Hepatocyte (in vitro differentiated cells): ENCODE results near the gene PIGU. TPM values are rescaled to one million over a fixed set of nuclear protein-coding genes. Genes with fewer than 3 reads are reported as not detected.

Experiments used
- DNase-seq: peaks from one replicate; pipeline ENCODE4 v3.0.0-alpha.2; 2016; ENCODE audit warnings: low spot score
- H2AFZ ChIP-seq: fragments of 200-600 bp; sonication (generic); 2 replicates; pipeline ENCODE4 v1.6.0; 2016; ENCODE audit warnings: antibody characterized with exemption, mild to moderate bottlenecking
- H3K27ac ChIP-seq: fragments of 200-600 bp; sonication (generic); 2 replicates; pipeline ENCODE4 v1.5.1; 2016; ENCODE audit warnings: mild to moderate bottlenecking
- H3K27me3 ChIP-seq: fragments of 200-600 bp; sonication (generic); 2 replicates; pipeline ENCODE4 v1.6.1; 2016
- H3K36me3 ChIP-seq: fragments of 200-600 bp; sonication (generic); replicated peaks from 2 replicates; pipeline ENCODE4 v1.5.1; 2016; ENCODE audit warnings: low read depth; ENCODE audit not compliant: insufficient read depth
- H3K4me1 ChIP-seq: fragments of 200-600 bp; sonication (generic); 2 replicates; pipeline ENCODE4 v1.5.1; 2016; ENCODE audit warnings: mild to moderate bottlenecking, moderate library complexity; ENCODE audit not compliant: insufficient read depth
- H3K4me2 ChIP-seq: fragments of 200-600 bp; sonication (generic); 2 replicates; pipeline ENCODE4 v1.6.0; 2016
- H3K4me3 ChIP-seq: fragments of 200-600 bp; sonication (generic); 2 replicates; pipeline ENCODE4 v1.5.1; 2016; ENCODE audit warnings: mild to moderate bottlenecking
- H3K79me2 ChIP-seq: fragments of 200-600 bp; sonication (generic); 2 replicates; pipeline ENCODE4 v1.6.0; 2017; ENCODE audit warnings: mild to moderate bottlenecking
- H3K9me2 ChIP-seq: fragments of 200-600 bp; sonication (generic); replicated peaks from 2 replicates; pipeline ENCODE4 v1.6.0; 2017; ENCODE audit warnings: mild to moderate bottlenecking; ENCODE audit not compliant: insufficient read depth
- H3K9me3 ChIP-seq: fragments of 200-600 bp; sonication (generic); 2 replicates; pipeline ENCODE4 v1.5.1; 2016; ENCODE audit warnings: low read depth, mild to moderate bottlenecking
- H4K20me1 ChIP-seq: fragments of 200-600 bp; sonication (generic); 2 replicates; pipeline ENCODE4 v1.6.0; 2016; ENCODE audit warnings: mild to moderate bottlenecking; ENCODE audit not compliant: insufficient read depth, poor library complexity, severe bottlenecking
- CTCF ChIP-seq: fragments of 200-600 bp; sonication (generic); IDR thresholded peaks from 2 replicates; pipeline ENCODE4 v1.5.1; 2016; ENCODE audit warnings: antibody characterized with exemption, mild to moderate bottlenecking; ENCODE audit not compliant: poor library complexity
- EZH2 ChIP-seq: fragments of 200-600 bp; sonication (generic); IDR thresholded peaks from 2 replicates; pipeline ENCODE4 v1.6.1; 2016; ENCODE audit warnings: antibody characterized with exemption, mild to moderate bottlenecking, borderline replicate concordance
- EZH2phosphoT487 ChIP-seq: fragments of 200-600 bp; sonication (generic); IDR thresholded peaks from one replicate; pipeline ENCODE4 v1.6.1; 2018; ENCODE audit warnings: antibody characterized with exemption, mild to moderate bottlenecking, low read depth, moderate library complexity; ENCODE audit not compliant: unreplicated experiment, severe bottlenecking
- WGBS: methylation state at CpG from one replicate; pipeline ENCODE4 v1.1.6; 2016; ENCODE audit warnings: low lambda C conversion rate; ENCODE audit errors: missing lambda C conversion rate; 5-methylcytosine and 5-hydroxymethylcytosine counted together
- polyA plus RNA-seq: library from polyadenylated mRNA; unstranded; fragments of >200 nt; fragmentation: Nextera tagmentation; extraction: Ambion mirVana; gene quantifications from 2 replicates; pipeline ENCODE4 v1.2.1, GENCODE V29; 2016
- total RNA-seq: library from RNA; depleted of rRNA; stranded (reverse); fragments of >200 nt; gene quantifications from 2 replicates; pipeline ENCODE4 v1.2.3, GENCODE V29; 2014

Gene PIGU
- total and polyA plus RNA-seq, 2 experiments from 2014 or later, result 19.3 to 31.5 TPM

GRCh38 chr20:34579979-34580940, 96.6 kb downstream of the PIGU start:
- Histone ChIP-seq H3K9me3 (no peaks in the 10 kb centered on the region), H3K4me2 (no peak overlapping the region), H3K36me3 (no peaks in the 10 kb centered on the region), H3K79me2 (no peaks in the 10 kb centered on the region), H3K4me1 (peaks cover 4% of the 10 kb centered on the region), H2AFZ (no peak overlapping the region), H3K27me3 (no peaks in the 10 kb centered on the region), H3K4me3 (no peak overlapping the region), H3K9me2 (no peaks in the 10 kb centered on the region), H3K27ac (no peak overlapping the region), H4K20me1 (no peaks in the 10 kb centered on the region)
- no peak for TF ChIP-seq EZH2
- no peak for TF ChIP-seq CTCF
- TF ChIP-seq EZH2phosphoT487, result no peak
- 96% methylated on average over 7 of the region's 7 CpGs for WGBS
- DNase-seq, result no peak

- Histone ChIP-seq H4K20me1 (no peaks in the 10 kb centered on the region), H3K27ac (no peak overlapping the region), H3K4me2 (no peak overlapping the region), H3K4me3 (no peak overlapping the region), H3K9me2 (no peaks in the 10 kb centered on the region), H3K4me1 (peaks cover 4% of the 10 kb centered on the region), H3K9me3 (no peaks in the 10 kb centered on the region), H3K79me2 (no peaks in the 10 kb centered on the region), H3K27me3 (no peaks in the 10 kb centered on the region), H2AFZ (no peak overlapping the region), H3K36me3 (no peaks in the 10 kb centered on the region)
- peak; percentile 83 for DNase-seq
- peak; percentile 63 for TF ChIP-seq CTCF
- TF ChIP-seq EZH2phosphoT487, result no peak
- 70% methylated on average over 11 of the region's 11 CpGs for WGBS
Observed at GRCh38 chr20:34579191-34579978, 97.5 kb downstream of the PIGU start.

- 80% methylated on average over 6 of the region's 6 CpGs for WGBS
- H3K27ac ChIP-seq, result no peak overlapping the region
- DNase-seq, result no peak
Observed at GRCh38 chr20:34578521-34578920, 98.4 kb downstream of the PIGU start.

More at GRCh38 chr20:34578521-34578920, 98.4 kb downstream of the PIGU start:
- no peak overlapping the region for H2AFZ ChIP-seq
- no peak overlapping the region for H3K4me3 ChIP-seq
- H4K20me1 ChIP-seq, result no peaks in the 10 kb centered on the region
- H3K4me1 ChIP-seq, result peaks cover 4% of the 10 kb centered on the region
- TF ChIP-seq EZH2 (no peak), EZH2phosphoT487 (no peak), CTCF (no peak)
- no peaks in the 10 kb centered on the region for H3K9me2 ChIP-seq
- H3K36me3 ChIP-seq, result no peaks in the 10 kb centered on the region
- no peaks in the 10 kb centered on the region for H3K79me2 ChIP-seq
- H3K4me2 ChIP-seq, result no peak overlapping the region
- no peaks in the 10 kb centered on the region for H3K27me3 ChIP-seq
- H3K9me3 ChIP-seq, result no peaks in the 10 kb centered on the region
